HG03469 (cell line): ENCODE data around the gene KCTD4.

Source experiments
- ATAC-seq: cut with Tn5 transposase; IDR thresholded peaks from one replicate; pipeline ENCODE4 v1.9.1; 2021; ENCODE audit warnings: mild to moderate bottlenecking, moderate library complexity, moderate number of reproducible peaks; ENCODE audit not compliant: unreplicated experiment

Gene KCTD4

GRCh38 chr13:45178349-45179162 is 22.3 kb downstream of the KCTD4 start:
- ATAC-seq: no peak

- no peak for ATAC-seq
Measured at GRCh38 chr13:45174478-45174877, 26.4 kb downstream of the KCTD4 start.

GRCh38 chr13:45168555-45168930 is 32.3 kb downstream of the KCTD4 start:
- no peak for ATAC-seq

GRCh38 chr13:45167611-45168554 is 33.0 kb downstream of the KCTD4 start:
- no peak for ATAC-seq

- no peak for ATAC-seq
Measured at GRCh38 chr13:45166858-45167257, 34.0 kb downstream of the KCTD4 start.

DNA sequence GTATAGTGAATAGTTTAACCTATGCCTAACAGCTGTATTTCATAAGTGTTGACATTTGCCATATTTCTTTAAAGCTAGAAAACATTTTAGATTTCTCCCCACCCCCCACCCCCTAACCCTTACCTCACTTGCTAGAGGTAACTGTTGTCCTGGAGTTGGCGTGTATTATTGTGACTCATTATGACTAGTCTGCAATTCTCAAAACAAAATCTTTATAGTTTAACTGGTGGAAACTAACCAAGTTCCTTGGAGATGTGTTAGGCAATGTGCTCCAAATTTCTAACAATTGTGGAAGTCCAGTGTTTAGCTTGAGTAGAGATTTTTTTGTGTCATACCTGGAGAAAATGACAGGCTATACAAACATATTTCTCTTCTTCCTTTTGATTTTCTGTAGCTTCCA is 38.0 kb downstream of the KCTD4 start:
- no peak for ATAC-seq

DNA sequence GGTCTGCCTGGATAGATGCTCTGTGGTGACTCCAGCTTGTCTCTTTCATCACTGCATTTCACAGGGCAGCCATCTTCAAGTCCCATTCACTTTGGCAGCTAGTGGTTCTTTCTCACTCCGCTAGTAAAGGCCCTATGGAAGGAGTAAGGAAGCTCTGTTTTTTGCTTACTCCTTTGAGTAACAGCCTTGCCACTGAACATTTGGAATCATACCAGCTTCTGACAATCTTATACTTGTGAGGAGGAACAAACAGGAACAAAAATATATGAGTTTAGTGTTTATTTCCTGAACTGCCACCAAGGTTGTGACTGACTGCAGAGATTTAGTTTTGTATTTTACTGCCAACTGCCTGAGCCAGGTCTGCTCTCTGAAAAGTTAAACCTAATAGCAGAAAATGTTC is 38.7 kb downstream of the KCTD4 start:
- no peak for ATAC-seq

DNA sequence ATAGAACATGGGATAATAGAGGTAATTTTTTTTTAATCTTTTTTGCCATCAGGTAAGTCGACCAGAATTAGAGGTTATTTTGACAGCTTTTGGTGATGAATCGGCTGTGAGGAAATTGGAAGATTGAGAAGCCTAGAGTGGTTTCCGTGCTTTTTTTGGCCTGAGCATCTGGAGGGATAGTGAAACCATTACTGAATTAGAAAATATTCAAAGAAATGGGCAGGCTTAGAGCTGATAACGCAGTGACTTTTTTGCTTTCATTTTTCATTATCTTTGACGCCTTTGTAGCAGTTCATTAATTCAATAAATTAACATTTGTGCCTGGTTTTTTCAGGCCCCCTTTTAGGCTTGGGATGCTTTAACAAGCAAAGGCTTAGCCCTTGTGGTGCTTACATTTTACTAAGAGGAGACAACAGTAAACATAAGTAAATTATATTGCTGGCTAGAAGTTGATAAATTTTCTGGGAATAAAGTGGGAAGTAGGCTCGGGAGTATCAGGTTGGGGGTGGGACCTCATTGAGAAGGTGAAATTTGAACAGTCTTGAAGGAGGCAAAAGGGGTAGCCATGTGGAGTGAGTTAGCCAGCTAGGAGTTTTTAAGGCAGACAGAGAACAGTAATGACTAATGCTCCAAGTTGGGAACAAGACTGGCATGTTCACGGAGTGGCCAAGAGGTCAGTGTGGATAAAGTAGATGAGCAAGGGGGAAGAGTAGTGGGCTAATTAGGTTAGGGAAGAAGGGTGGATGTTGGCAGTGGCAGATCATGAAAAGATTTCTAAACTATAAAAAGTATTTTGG is 44.1 kb downstream of the KCTD4 start:
- ATAC-seq: no peak

- ATAC-seq: no peak
Measured at GRCh38 chr13:45149964-45150363, 50.9 kb downstream of the KCTD4 start.

DNA sequence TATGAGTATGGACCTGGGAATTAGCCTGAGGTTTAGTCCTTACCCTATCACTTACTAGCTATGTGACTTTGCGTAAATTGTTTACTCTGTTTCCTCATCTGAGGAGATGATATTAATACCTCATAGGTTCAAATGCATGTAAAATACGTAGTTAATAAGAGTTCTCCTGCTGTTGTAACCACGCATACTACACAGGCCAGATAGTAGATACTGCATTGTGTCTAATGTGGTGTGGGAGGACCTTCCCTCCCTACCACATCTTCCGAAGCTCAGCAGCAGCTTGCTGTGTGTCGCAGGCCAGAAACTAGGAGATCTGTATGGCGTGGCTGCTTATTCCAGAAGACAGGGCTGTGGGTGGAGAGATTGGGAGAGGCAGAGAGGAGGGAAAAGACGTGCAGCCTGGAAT is 57.5 kb downstream of the KCTD4 start:
- ATAC-seq: no peak
